Heart right ventricle (tissue), 16 donors: Measurements from ENCODE around the gene ANKRD13D. TPM values are rescaled to one million over a fixed set of nuclear protein-coding genes. Genes with fewer than 3 reads are reported as not detected.

Experiments
- ATAC-seq, 8 donors: fragments of 200-7000 bp; cut with Tn5 transposase; one replicate each; pipeline ENCODE4 v1.9.1; 2020; ENCODE audit warnings: mild to moderate bottlenecking in 8 of 8, moderate library complexity in 8 of 8, moderate number of reproducible peaks in 1 of 8
- DNase-seq, 2 donors: peaks; one replicate each; pipeline ENCODE4 v3.0.0-alpha.2; 2020
- H3K27ac ChIP-seq, 10 donors: fragments of 200-600 bp; sonication (generic) in 2 of 10; one replicate each; pipeline versions ENCODE4 v1.5.0 to v1.8.0; 2020 to 2022; ENCODE audit warnings: mild to moderate bottlenecking in 3 of 10
- H3K27me3 ChIP-seq, 7 donors: fragments of 200-600 bp; one replicate each; pipeline ENCODE4 v1.8.0; 2021 to 2022; ENCODE audit warnings: mild to moderate bottlenecking in 2 of 7
- H3K36me3 ChIP-seq, 9 donors: fragments of 200-600 bp; sonication (generic) in 1 of 9; one replicate each; pipeline versions ENCODE4 v1.5.0 to v1.8.0; 2020 to 2022; ENCODE audit warnings: mild to moderate bottlenecking in 2 of 9
- H3K4me1 ChIP-seq, 9 donors: fragments of 200-600 bp; sonication (generic) in 1 of 9; one replicate each; pipeline versions ENCODE4 v1.5.0 to v1.8.0; 2020 to 2022; ENCODE audit warnings: mild to moderate bottlenecking in 4 of 9
- H3K4me3 ChIP-seq, 10 donors: fragments of 200-600 bp; sonication (generic) in 2 of 10; one replicate each; pipeline versions ENCODE4 v1.5.0 to v1.8.0; 2020 to 2022; ENCODE audit warnings: mild to moderate bottlenecking in 7 of 10, moderate library complexity in 2 of 10
- H3K9me3 ChIP-seq, 11 donors: fragments of 200-600 bp in 10 of 11; sonication (generic) in 2 of 11; one replicate each; pipeline versions ENCODE4 v1.5.0 to v1.8.0; 2013 to 2022; ENCODE audit warnings: mild to moderate bottlenecking in 2 of 11, control low read depth in 1 of 11, moderate library complexity in 1 of 11
- WGBS, 2 donors: extraction: QIAGEN DNeasy Blood & Tissue Kit; methylation state at CpG; one replicate each; pipeline ENCODE4 v1.1.7; 2013; ENCODE audit warnings: inconsistent platforms in 1 of 2; 5-methylcytosine and 5-hydroxymethylcytosine counted together
- intact Hi-C, 10 donors: fragments of 100-400 bp; cut with DNase I; formaldehyde crosslinking; loops; one replicate each; pipeline versions ENCODE4 v1.11.1 to v1.14.2; 2022
- polyA plus RNA-seq, 2 donors: library from polyadenylated mRNA; stranded (reverse); fragments of 200-250 nt; gene quantifications; one replicate each; pipeline ENCODE4 v1.2.3, GENCODE V29; 2013
- total RNA-seq, 10 donors: library from RNA; stranded (reverse); fragmentation: NEBNext Ultra II Directional in 3 of 10; extraction: Animal tissue kit (Norgen Biotek cat#: 25700) in 3 of 10; gene quantifications; one replicate each; pipeline versions ENCODE4 v1.2.1 to v1.2.4, GENCODE V29; 2021 to 2023
- TF ChIP-seq, protein P1 (sequence below), 9 donors: fragments of 200-600 bp; sonication (generic) in 2 of 9; IDR thresholded peaks; one replicate each; pipeline versions ENCODE4 v1.5.0 to v1.8.0; 2021 to 2022; ENCODE audit warnings: antibody characterized with exemption in 9 of 9, mild to moderate bottlenecking in 5 of 9, moderate library complexity in 1 of 9
- donor health status: Arrhythmogenic right ventricular cardiomyopathy.
- donor health status: ischemic (EF 13 %, LVEDD 7.1; RV severe dilation, severe dysfunction).
- donor health status: healthy with polysubstance abuse.
- donor health status: DM: no; HTN: yes; CAD: no.
- donor health status: DM: no; HTN: no; CAD: no.
- donor health status: ischemic (EF 25% LVEDD 6.9; RV normal size, moderate dysfunction).
- donor health status: ischemic (EF 25% LVEDD 5.7; RV mildly dilated, moderate dysfunction).
- donor health status: healthy.
- donor health status: DM: yes; HTN: yes; CAD: no.
- donor health status: Ischemic cardiomyopathy.
- donor health status: ischemic (EF 35%, LVEDD 5.7; RV mildly dilated, moderate dysfunction).
- donor health status: nonischemic (EF 11% LVEDD 7.7; RV severe dilation, severe dysfunction).
- donor health status: DM: yes; HTN: yes; CAD: no.
- donor health status: PGD.
- donor health status: ischemic (EF 29% LVEDD 5.4; RV normal size, mild dysfunction).
- donor health status: nonischemic (EF 23%, LVEDD 6.1; RV moderate dilation, normal function).

The ANKRD13D gene
- total and polyA plus RNA-seq, 12 donors: 7.9 to 39.4 (median 13.3) TPM

DNA sequence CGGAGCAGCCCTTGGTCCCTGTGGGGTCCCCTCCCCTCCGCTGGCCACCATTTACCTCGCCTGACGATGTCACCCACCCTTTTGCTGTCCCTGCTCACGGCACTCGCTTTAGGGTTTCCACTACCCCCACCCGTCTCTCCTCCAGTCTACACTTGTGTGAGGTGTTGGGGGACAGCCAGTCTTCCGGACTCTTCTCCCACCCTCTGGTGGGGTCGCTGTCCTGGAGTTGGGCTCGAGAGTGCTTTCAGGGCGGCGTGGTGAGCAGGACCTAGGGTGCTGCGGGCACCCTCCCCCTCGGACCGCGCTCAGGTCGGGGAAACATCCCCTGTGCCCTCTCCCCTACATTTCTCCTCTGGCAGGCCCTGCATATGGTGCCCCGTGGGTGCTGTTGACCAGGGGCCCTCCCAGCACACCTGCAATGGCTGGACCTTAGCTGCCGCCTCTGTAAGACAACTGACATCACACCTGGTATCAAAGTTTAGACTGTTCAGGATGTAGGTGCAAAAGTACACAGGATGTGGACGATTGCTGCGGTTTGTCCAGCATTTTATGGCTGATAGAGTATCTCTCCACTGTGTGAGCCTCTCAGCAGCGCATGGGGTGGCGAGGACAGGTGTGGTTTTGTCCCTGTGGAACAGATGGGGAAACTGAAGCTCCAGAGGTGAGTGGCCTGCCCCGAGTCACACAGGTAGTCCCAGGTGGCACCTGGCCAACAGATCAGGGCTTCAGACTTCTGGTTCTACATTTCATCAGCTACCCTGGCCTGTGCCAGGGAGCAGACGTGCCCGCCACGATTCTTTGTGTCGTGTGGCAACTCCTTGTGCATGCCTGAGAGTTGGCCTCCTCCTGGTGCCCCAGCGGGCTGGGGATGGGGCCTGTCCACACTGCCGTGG, 21.7 kb upstream of the ANKRD13D start:
- H3K4me1 ChIP-seq: peaks cover 39 to 76% (median 70%) of the 10 kb centered on the region in 9 donors
- peak overlapping the region; percentile 70 to 98 (median 91) for H3K27ac ChIP-seq
- TF ChIP-seq, protein P1, sequence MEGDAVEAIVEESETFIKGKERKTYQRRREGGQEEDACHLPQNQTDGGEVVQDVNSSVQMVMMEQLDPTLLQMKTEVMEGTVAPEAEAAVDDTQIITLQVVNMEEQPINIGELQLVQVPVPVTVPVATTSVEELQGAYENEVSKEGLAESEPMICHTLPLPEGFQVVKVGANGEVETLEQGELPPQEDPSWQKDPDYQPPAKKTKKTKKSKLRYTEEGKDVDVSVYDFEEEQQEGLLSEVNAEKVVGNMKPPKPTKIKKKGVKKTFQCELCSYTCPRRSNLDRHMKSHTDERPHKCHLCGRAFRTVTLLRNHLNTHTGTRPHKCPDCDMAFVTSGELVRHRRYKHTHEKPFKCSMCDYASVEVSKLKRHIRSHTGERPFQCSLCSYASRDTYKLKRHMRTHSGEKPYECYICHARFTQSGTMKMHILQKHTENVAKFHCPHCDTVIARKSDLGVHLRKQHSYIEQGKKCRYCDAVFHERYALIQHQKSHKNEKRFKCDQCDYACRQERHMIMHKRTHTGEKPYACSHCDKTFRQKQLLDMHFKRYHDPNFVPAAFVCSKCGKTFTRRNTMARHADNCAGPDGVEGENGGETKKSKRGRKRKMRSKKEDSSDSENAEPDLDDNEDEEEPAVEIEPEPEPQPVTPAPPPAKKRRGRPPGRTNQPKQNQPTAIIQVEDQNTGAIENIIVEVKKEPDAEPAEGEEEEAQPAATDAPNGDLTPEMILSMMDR (IDR thresholded peaks at IDR 0.05): no peak
- peaks cover 0 to 31% (median 0%) of the 10 kb centered on the region in 9 donors for H3K36me3 ChIP-seq
- ATAC-seq: peak in 3 of 8 donors; percentile 2 to 7 (median 6)
- intact Hi-C loops: loop anchor here in 7 of 10 donors (1.0 to 10.0 kb wide), 6 partner anchors 21 to 117 kb away; partner anchors contain the start of genes SSH3 (in 2 of the 7) and ANKRD13D (in 1 of the 7)
- no peaks in the 10 kb centered on the region for H3K9me3 ChIP-seq
- DNase-seq: peak in 1 of 2 donors; percentile 24
- no peaks in the 10 kb centered on the region for H3K27me3 ChIP-seq
- H3K4me3 ChIP-seq: peak overlapping the region; percentile 75 to 98 (median 96)
- WGBS, 2 donors: 16 to 20% methylated on average over 30 of the region's 30 CpGs

DNA sequence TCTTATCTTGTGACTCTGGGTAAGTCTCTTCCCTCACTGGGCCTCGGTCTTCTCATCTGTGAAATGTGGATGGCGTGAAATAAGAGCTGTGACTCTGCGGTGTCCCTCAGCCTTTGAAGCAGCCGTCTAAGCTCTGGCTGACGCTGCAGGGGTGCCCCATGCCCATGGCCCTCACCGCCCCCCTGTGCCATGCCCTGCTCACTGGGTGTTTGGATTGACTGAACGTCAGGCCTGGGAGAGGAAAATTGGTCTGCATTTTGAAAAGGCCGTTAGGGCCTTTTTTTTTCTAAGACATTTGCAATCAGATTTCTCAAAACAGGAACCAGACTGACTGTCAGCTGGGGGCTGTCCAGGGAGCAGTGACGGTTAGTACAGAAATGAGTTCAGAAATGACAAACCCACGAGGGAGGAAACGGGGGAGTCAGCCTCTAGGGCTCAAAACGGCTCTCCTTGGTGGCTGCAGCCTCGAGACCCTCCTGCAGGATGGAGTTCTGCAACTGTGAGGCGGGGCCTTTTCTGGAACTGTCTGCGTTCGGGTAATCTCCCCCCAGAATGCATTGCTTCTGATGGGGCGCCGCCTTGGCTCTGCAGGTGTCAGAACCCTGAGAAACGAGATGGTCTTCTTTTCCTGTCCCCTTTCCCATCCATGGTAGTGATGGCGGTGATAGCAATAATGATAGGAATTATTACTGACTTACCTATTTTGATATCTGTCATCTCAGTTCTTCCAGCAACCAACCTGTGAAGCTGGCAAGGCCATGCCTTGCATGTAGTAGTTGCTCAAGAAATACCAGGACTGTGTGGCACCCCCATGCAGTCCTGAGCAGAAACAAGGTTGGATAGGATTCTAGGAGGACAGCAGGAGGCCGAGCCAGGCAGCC, 20.8 kb upstream of the ANKRD13D start:
- H3K4me1 ChIP-seq: peaks cover 46 to 76% (median 70%) of the 10 kb centered on the region in 9 donors
- no peaks in the 10 kb centered on the region for H3K27me3 ChIP-seq
- H3K4me3 ChIP-seq: peak overlapping the region; percentile 75 to 98 (median 96)
- peak overlapping the region in 9 of 10 donors; percentile 86 to 98 (median 91) for H3K27ac ChIP-seq
- no peaks in the 10 kb centered on the region for H3K9me3 ChIP-seq
- ATAC-seq: no peak
- DNase-seq: peak in 1 of 2 donors; percentile 28
- H3K36me3 ChIP-seq: peaks cover 0 to 40% (median 0%) of the 10 kb centered on the region in 9 donors
- WGBS, 2 donors: 56 to 64% methylated on average over 21 of the region's 21 CpGs
- TF ChIP-seq, protein P1 (IDR thresholded peaks at IDR 0.05): no peak
- intact Hi-C loops: loop anchor here in 4 of 10 donors (2.0 to 10.0 kb wide), 4 partner anchors 20 to 116 kb away; partner anchors contain the start of genes SSH3 (in 2 of the 4) and ANKRD13D (in 1 of the 4)

DNA sequence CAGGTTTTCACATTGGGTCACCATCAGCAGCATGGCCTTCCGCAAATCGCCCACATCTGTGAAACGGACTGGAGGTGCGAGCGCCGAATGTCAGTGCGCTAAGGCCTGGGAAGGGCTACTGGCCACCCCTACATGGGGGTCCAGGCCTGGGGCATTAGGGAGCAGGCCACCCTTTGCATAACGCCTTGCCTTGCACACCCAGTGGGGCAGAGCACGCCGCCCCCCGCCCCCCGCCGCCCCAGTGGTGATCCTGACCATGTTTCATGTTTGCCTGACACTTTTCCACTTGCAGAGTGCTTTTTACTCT, 20.2 kb upstream of the ANKRD13D start:
- H3K27me3 ChIP-seq: no peaks in the 10 kb centered on the region
- H3K4me1 ChIP-seq: peaks cover 50 to 79% (median 75%) of the 10 kb centered on the region in 9 donors
- no peaks in the 10 kb centered on the region for H3K9me3 ChIP-seq
- intact Hi-C loops: loop anchor here in 4 of 10 donors (2.0 to 10.0 kb wide), 4 partner anchors 20 to 116 kb away; partner anchors contain the start of genes SSH3 (in 2 of the 4) and ANKRD13D (in 1 of the 4)
- DNase-seq (peak in 1 of 2 donors; percentile 9), ATAC-seq (no peak)
- H3K36me3 ChIP-seq: peaks cover 0 to 40% (median 0%) of the 10 kb centered on the region in 9 donors
- H3K4me3 ChIP-seq: peak overlapping the region in 6 of 10 donors; percentile 44 to 96 (median 76)
- peak overlapping the region in 9 of 10 donors; percentile 83 to 98 (median 91) for H3K27ac ChIP-seq
- TF ChIP-seq, protein P1 (IDR thresholded peaks at IDR 0.05): no peak
- 84 to 90% methylated on average over 13 of the region's 13 CpGs for WGBS, 2 donors
